ENCODE data around the gene AHCYL2.
A peak's percentile ranks its signal among the peaks of the same experiment; 100 is the strongest.
"Not testable (repeated sequence)": the region's sequence is repeated elsewhere in the genome, so short reads cannot be mapped to it uniquely, and the experiment has no call there.

The AHCYL2 gene

GRCh38 chr7:129231666-129232065 lies 6.8 kb downstream of the AHCYL2 start:
- H3K4me3 ChIP-seq (ENCODE audit: low read length), result no peak overlapping the region
- no peak for TF ChIP-seq CTCF (conservative IDR thresholded peaks at IDR 0.05; ENCODE audit: low read length)
- DNase-seq (ENCODE audit: low read depth), result no peak

- no peak overlapping the region for H3K4me3 ChIP-seq (ENCODE audit: low read length)
- no peak for TF ChIP-seq CTCF (conservative IDR thresholded peaks at IDR 0.05; ENCODE audit: low read length)
- DNase-seq (ENCODE audit: low read depth), result no peak
Observed at GRCh38 chr7:129238546-129238945, 13.7 kb downstream of the AHCYL2 start.

- no peak overlapping the region for H3K4me3 ChIP-seq (ENCODE audit: low read length)
- no peak for TF ChIP-seq CTCF (conservative IDR thresholded peaks at IDR 0.05; ENCODE audit: low read length)
- peak; percentile 16 for DNase-seq (ENCODE audit: low read depth)
Observed at GRCh38 chr7:129240119-129240820, 15.4 kb downstream of the AHCYL2 start.

- no peak for TF ChIP-seq CTCF (conservative IDR thresholded peaks at IDR 0.05; ENCODE audit: low read length)
- DNase-seq (ENCODE audit: low read depth), result no peak
- H3K4me3 ChIP-seq (ENCODE audit: low read length), result no peak overlapping the region
Observed at GRCh38 chr7:129244220-129244619, 19.4 kb downstream of the AHCYL2 start.

- DNase-seq (ENCODE audit: low read depth), result no peak
- TF ChIP-seq CTCF (conservative IDR thresholded peaks at IDR 0.05; ENCODE audit: low read length), result no peak
- H3K4me3 ChIP-seq (ENCODE audit: low read length), result no peak overlapping the region
Observed at GRCh38 chr7:129245533-129245932, 20.7 kb downstream of the AHCYL2 start.

- no peak for TF ChIP-seq CTCF (conservative IDR thresholded peaks at IDR 0.05; ENCODE audit: low read length)
- no peak overlapping the region for H3K4me3 ChIP-seq (ENCODE audit: low read length)
- peak; percentile 11 for DNase-seq (ENCODE audit: low read depth)
Observed at GRCh38 chr7:129247087-129247486, 22.3 kb downstream of the AHCYL2 start.

GRCh38 chr7:129252128-129252527 lies 27.3 kb downstream of the AHCYL2 start:
- H3K4me3 ChIP-seq (ENCODE audit: low read length), result no peak overlapping the region
- no peak for TF ChIP-seq CTCF (conservative IDR thresholded peaks at IDR 0.05; ENCODE audit: low read length)
- DNase-seq (ENCODE audit: low read depth), result no peak

- DNase-seq (ENCODE audit: low read depth); H3K4me3 ChIP-seq (ENCODE audit: low read length): not testable (repeated sequence)
Observed at GRCh38 chr7:129252603-129253002, 27.8 kb downstream of the AHCYL2 start.

Measured in AG10803 (cell line).